ENCODE measurements around the gene RNF40.

GRCh38 chr16:30741461-30741914, 20.6 kb upstream of the RNF40 start:
- TF ChIP-seq, protein P1, sequence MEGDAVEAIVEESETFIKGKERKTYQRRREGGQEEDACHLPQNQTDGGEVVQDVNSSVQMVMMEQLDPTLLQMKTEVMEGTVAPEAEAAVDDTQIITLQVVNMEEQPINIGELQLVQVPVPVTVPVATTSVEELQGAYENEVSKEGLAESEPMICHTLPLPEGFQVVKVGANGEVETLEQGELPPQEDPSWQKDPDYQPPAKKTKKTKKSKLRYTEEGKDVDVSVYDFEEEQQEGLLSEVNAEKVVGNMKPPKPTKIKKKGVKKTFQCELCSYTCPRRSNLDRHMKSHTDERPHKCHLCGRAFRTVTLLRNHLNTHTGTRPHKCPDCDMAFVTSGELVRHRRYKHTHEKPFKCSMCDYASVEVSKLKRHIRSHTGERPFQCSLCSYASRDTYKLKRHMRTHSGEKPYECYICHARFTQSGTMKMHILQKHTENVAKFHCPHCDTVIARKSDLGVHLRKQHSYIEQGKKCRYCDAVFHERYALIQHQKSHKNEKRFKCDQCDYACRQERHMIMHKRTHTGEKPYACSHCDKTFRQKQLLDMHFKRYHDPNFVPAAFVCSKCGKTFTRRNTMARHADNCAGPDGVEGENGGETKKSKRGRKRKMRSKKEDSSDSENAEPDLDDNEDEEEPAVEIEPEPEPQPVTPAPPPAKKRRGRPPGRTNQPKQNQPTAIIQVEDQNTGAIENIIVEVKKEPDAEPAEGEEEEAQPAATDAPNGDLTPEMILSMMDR (IDR thresholded peaks at IDR 0.05; ENCODE audit: borderline replicate concordance, extremely low read depth, low read length, poor library complexity, severe bottlenecking) = no peak
- no peak for TF ChIP-seq EZH2 (IDR thresholded peaks at IDR 0.05; ENCODE audit: borderline replicate concordance, low read depth, low read length, severe bottlenecking)
